IMR-90 (cell line): ENCODE results near the gene MEF2A.
A peak's percentile ranks its signal among the peaks of the same experiment; 100 is the strongest.

Experiments used
- BHLHE40 ChIP-seq: fragments of 150-350 bp; IDR thresholded peaks from 2 replicates; pipeline ENCODE4 v1.6.1; 2016; ENCODE audit warnings: mild to moderate bottlenecking, low read depth, low read length
- CHD1 ChIP-seq: IDR thresholded peaks from 2 replicates; pipeline ENCODE4 v1.6.1; 2012; ENCODE audit warnings: low read depth, low read length, improper control_type of control experiment
- CTCF ChIP-seq: conservative IDR thresholded peaks from 2 replicates; pipeline ENCODE4 v1.5.1; 2012; ENCODE audit warnings: mild to moderate bottlenecking, low read depth, low read length, improper control_type of control experiment
- MAFK ChIP-seq: IDR thresholded peaks from 2 replicates; pipeline ENCODE4 v1.6.1; 2012; ENCODE audit warnings: low read depth, low read length, improper control_type of control experiment
- MAZ ChIP-seq: IDR thresholded peaks from 2 replicates; pipeline ENCODE4 v1.6.1; 2012; ENCODE audit warnings: low read depth, mild to moderate bottlenecking, low read length, improper control_type of control experiment, moderate library complexity, borderline replicate concordance
- MXI1 ChIP-seq: IDR thresholded peaks from 2 replicates; pipeline ENCODE4 v1.6.1; 2012; ENCODE audit warnings: low read depth, mild to moderate bottlenecking, low read length, moderate library complexity, borderline replicate concordance
- POLR2A ChIP-seq: IDR thresholded peaks from 2 replicates; pipeline ENCODE4 v1.6.1; 2012; ENCODE audit warnings: mild to moderate bottlenecking, low read depth, low read length
- RAD21 ChIP-seq: IDR thresholded peaks from 2 replicates; pipeline ENCODE4 v1.6.1; 2012; ENCODE audit warnings: low read length, improper control_type of control experiment
- RCOR1 ChIP-seq: IDR thresholded peaks from 2 replicates; pipeline ENCODE4 v1.6.1; 2012; ENCODE audit warnings: mild to moderate bottlenecking, low read length, improper control_type of control experiment; ENCODE audit not compliant: insufficient replicate concordance
- SMC3 ChIP-seq: fragments of 150-350 bp; IDR thresholded peaks from 2 replicates; pipeline ENCODE4 v1.6.1; 2016; ENCODE audit warnings: low read depth, mild to moderate bottlenecking, antibody characterized with exemption, low read length, moderate library complexity
- TF ChIP-seq, protein P1 (sequence below): fragments of 150-350 bp; IDR thresholded peaks from 2 replicates; pipeline ENCODE4 v1.6.1; 2017; ENCODE audit warnings: mild to moderate bottlenecking, antibody characterized with exemption, low read length, low read depth

DNA sequence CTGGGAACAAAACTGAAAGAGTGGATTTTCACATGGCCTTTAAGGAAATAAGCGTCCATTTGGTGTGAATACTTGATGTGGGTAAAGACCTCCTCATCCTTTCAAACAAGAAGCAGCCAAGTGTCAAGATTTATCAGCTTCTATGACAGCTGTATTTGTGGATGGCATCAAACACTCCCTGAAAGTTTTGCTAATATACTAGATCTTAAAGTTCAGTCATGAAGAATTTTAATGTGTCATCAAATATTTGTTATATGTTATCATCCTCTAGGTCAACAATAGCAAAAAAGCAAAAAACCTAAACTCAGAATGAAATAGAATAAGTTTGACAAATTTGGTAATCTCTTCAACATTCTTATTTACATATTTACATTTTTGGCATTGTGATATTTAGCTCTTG, 196.5 kb downstream of the MEF2A start:
- TF ChIP-seq CTCF (no peak), MAZ (no peak), SMC3 (no peak), MXI1 (no peak), RAD21 (no peak), RCOR1 (no peak), CHD1 (no peak), POLR2A (no peak), MAFK (peak; percentile 47; the same call in 1 of the 2 replicates), BHLHE40 (no peak)
- TF ChIP-seq, protein P1, sequence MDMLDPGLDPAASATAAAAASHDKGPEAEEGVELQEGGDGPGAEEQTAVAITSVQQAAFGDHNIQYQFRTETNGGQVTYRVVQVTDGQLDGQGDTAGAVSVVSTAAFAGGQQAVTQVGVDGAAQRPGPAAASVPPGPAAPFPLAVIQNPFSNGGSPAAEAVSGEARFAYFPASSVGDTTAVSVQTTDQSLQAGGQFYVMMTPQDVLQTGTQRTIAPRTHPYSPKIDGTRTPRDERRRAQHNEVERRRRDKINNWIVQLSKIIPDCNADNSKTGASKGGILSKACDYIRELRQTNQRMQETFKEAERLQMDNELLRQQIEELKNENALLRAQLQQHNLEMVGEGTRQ: no peak
